ENCODE data around the gene IGF1. TPM values are rescaled to one million over a fixed set of nuclear protein-coding genes. Genes with fewer than 3 reads are reported as not detected.

Gene IGF1
- total RNA-seq, 1 donor from 2014 or later: 6.0 TPM

GRCh38 chr12:102426599-102427542, 53.5 kb downstream of the IGF1 start:
- Histone ChIP-seq H3K27ac (no peak overlapping the region), H3K36me3 (no peaks in the 10 kb centered on the region), H3K4me3 (no peak overlapping the region), H3K9me3 (no peaks in the 10 kb centered on the region), H3K4me1 (peaks cover 4% of the 10 kb centered on the region), H3K27me3 (no peaks in the 10 kb centered on the region)
- TF ChIP-seq CTCF (IDR thresholded peaks at IDR 0.05): no peak
- ATAC-seq (no peak), DNase-seq (no peak)
- intact Hi-C loops (cut with DNase I): no loop called here

DNA sequence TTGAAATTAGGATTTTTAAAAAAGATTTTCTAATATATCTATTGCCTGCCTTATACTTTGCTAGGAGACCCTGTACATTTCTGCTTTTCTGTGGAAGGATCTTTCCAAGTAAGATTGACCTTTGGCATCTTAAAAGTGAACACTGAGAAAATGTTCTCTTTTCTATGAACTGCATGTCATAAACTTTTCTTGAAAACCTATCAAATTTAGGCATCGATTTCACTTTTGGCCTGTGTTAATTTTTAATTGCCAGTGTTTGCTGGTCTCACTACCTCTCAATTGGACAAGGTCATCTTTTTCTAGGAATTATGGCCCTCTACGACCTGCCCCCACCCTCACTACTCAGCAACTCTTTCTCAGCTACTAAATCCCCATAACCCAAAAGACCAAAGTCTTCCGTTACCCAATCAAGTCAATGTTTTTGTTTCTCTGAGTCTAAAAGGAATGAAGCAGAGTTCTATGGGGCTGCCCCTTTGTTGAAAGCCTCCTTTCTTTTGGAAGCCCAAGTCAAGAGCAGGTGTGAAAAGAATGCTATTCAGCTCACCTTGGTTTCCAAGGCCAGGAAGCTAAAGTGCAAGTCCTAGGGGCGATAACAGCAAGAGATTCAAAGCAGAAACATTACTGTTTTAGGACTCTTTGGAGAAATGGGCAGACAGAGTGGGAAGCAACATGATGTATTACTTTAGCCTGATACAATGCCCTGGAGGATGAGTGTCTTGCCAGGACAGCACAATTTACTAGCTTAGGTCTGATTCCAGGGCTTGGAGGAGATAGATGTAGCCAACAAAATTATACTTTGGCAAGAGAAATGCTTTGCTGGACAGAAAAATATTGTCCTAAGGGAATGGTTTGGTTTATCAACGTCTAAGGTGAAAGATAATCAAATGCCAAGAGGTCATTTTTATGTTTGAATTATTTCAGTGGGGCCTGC, 55.0 kb downstream of the IGF1 start:
- intact Hi-C loops (cut with DNase I): no loop called here
- no peaks in the 10 kb centered on the region for H3K9me3 ChIP-seq
- H3K4me3 ChIP-seq: no peak overlapping the region
- no peaks in the 10 kb centered on the region for H3K36me3 ChIP-seq
- TF ChIP-seq CTCF (IDR thresholded peaks at IDR 0.05): no peak
- no peaks in the 10 kb centered on the region for H3K27me3 ChIP-seq
- peaks cover 4% of the 10 kb centered on the region for H3K4me1 ChIP-seq
- DNase-seq (no peak), ATAC-seq (no peak)
- H3K27ac ChIP-seq: no peak overlapping the region

DNA sequence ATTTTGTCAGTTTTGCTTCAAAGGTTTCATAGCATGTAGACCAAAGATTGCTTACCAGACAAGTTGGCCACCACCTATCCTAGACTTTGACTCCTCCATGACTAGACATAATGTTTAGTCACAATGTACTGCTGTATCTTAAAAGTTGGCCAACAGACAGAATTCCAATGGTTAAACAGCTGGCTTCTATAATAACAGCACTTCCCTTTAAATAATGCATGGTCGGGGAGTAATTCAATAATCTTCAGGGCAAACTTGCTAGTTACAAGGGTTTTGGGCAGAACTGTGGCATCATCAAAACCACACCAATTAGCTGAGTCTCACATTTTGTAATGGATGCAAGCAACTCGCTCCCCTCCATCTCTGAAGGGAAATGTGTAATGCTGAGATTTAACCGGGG, 56.9 kb downstream of the IGF1 start:
- no peak overlapping the region for H3K4me3 ChIP-seq
- H3K9me3 ChIP-seq: no peaks in the 10 kb centered on the region
- DNase-seq (no peak), ATAC-seq (no peak)
- TF ChIP-seq CTCF (IDR thresholded peaks at IDR 0.05): no peak
- H3K4me1 ChIP-seq: peaks cover 4% of the 10 kb centered on the region
- H3K36me3 ChIP-seq: no peaks in the 10 kb centered on the region
- H3K27ac ChIP-seq: no peak overlapping the region
- intact Hi-C loops (cut with DNase I): no loop called here
- no peaks in the 10 kb centered on the region for H3K27me3 ChIP-seq

DNA sequence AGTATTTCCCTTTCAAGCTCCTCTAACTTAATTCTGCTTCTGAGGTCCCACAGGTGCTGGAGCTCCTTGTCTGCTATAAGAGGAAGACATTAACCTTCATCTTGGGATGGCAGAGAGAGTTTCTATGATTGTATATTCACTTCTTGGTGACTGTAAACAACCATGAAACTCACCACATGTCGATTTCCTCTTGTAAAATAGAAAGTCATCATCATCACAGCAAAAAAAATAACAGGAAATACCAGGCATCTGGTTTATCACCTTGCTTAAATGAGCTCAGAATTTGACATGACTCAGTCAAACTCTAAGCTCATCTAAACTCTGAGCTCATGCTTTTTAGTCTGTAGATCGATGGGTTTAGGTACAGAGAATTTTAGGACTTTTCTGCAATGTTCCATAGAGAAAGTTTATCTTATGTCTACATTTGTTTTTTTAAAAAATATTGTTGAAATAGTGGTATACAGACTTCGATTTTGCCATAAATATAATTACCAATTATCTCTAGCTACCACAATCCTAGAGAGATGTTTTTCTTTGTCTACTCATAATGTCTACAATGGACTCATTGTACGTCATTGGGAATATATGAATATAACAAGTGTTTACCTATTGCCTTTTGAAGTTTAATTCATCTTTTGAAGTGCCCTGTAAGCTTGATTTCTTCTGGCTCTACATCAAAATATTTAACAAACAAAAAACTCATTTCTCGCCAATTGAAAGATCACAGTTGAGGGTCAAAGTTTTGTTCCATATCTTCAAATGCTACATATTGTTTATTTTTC, 58.4 kb downstream of the IGF1 start:
- no peak for TF ChIP-seq CTCF (IDR thresholded peaks at IDR 0.05)
- intact Hi-C loops (cut with DNase I): no loop called here
- no peaks in the 10 kb centered on the region for H3K9me3 ChIP-seq
- H3K36me3 ChIP-seq: no peaks in the 10 kb centered on the region
- no peak overlapping the region for H3K4me3 ChIP-seq
- DNase-seq (no peak), ATAC-seq (no peak)
- H3K27me3 ChIP-seq: no peaks in the 10 kb centered on the region
- H3K4me1 ChIP-seq: no peaks in the 10 kb centered on the region
- H3K27ac ChIP-seq: no peak overlapping the region

- intact Hi-C loops (cut with DNase I): no loop called here
- Histone ChIP-seq H3K27me3 (no peaks in the 10 kb centered on the region), H3K9me3 (no peaks in the 10 kb centered on the region), H3K36me3 (no peaks in the 10 kb centered on the region), H3K4me3 (no peak overlapping the region), H3K4me1 (no peaks in the 10 kb centered on the region), H3K27ac (no peak overlapping the region)
- TF ChIP-seq CTCF (IDR thresholded peaks at IDR 0.05): no peak
- DNase-seq (no peak), ATAC-seq (no peak)
Measured at GRCh38 chr12:102419094-102419764, 61.1 kb downstream of the IGF1 start.
